Measurements from ENCODE around the gene STXBP5. TPM values are rescaled to one million over a fixed set of nuclear protein-coding genes. Genes with fewer than 3 reads are reported as not detected.

The STXBP5 gene
- total RNA-seq, 2 experiments from 2014 or later, result 21.0 to 22.5 TPM

GRCh38 chr6:147203311-147204059 lies 732 bp upstream of the STXBP5 start:
- peaks cover 43% of the 10 kb centered on the region for H3K4me1 Mint-ChIP-seq (ENCODE audit: low read depth)
- H3K9me3 Mint-ChIP-seq, result no peaks in the 10 kb centered on the region
- CTCF ChIA-PET, result no interaction called here
- ATAC-seq (ENCODE audit: poor library complexity) (peak; percentile 48), DNase-seq (peak; percentile 46 to 93 (median 64))
- H3K27ac ChIP-seq (ENCODE audit: low read depth in 1 of 2, low read length in 2 of 2), result peak overlapping the region; percentile 89 to 94
- no peaks in the 10 kb centered on the region for H3K9me3 ChIP-seq (ENCODE audit: control insufficient read depth in 1 of 2, insufficient read depth in 1 of 2, low read length in 2 of 2)
- TF ChIP-seq, protein P1, sequence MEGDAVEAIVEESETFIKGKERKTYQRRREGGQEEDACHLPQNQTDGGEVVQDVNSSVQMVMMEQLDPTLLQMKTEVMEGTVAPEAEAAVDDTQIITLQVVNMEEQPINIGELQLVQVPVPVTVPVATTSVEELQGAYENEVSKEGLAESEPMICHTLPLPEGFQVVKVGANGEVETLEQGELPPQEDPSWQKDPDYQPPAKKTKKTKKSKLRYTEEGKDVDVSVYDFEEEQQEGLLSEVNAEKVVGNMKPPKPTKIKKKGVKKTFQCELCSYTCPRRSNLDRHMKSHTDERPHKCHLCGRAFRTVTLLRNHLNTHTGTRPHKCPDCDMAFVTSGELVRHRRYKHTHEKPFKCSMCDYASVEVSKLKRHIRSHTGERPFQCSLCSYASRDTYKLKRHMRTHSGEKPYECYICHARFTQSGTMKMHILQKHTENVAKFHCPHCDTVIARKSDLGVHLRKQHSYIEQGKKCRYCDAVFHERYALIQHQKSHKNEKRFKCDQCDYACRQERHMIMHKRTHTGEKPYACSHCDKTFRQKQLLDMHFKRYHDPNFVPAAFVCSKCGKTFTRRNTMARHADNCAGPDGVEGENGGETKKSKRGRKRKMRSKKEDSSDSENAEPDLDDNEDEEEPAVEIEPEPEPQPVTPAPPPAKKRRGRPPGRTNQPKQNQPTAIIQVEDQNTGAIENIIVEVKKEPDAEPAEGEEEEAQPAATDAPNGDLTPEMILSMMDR (IDR thresholded peaks at IDR 0.05), result no peak
- peak overlapping the region; percentile 94 for H3K4me3 Mint-ChIP-seq
- H3K27ac Mint-ChIP-seq, result peak overlapping the region; percentile 95
- H3K36me3 Mint-ChIP-seq (ENCODE audit: low read depth), result peaks cover 19% of the 10 kb centered on the region
- POLR2A ChIA-PET, result interaction anchor here (0.7 to 3.4 kb wide), 16 partner anchors 9 to 1468 kb away, joined by 3 to 19 read pairs (median 4); partner anchors contain the start of gene EPM2A
- no peaks in the 10 kb centered on the region for H3K36me3 ChIP-seq (ENCODE audit: insufficient read depth, low read length)
- H3K27me3 ChIP-seq (ENCODE audit: control insufficient read depth in 1 of 2, insufficient read depth in 2 of 2, low read length in 2 of 2), result no peaks in the 10 kb centered on the region
- H3K4me3 ChIP-seq (ENCODE audit: low read length), result peak overlapping the region; percentile 91
- intact Hi-C loops (cut with DNase I, micrococcal nuclease), result loop anchor here (2.0 to 10.0 kb wide), 5 partner anchors 79 to 1389 kb away; partner anchors contain the start of genes FBXO30 (in 1 of the 2) and SHPRH (in 1 of the 2)
- H3K4me1 ChIP-seq (ENCODE audit: insufficient read depth, low read length), result peaks cover 15% of the 10 kb centered on the region
- H3K27me3 Mint-ChIP-seq, result no peaks in the 10 kb centered on the region

DNA sequence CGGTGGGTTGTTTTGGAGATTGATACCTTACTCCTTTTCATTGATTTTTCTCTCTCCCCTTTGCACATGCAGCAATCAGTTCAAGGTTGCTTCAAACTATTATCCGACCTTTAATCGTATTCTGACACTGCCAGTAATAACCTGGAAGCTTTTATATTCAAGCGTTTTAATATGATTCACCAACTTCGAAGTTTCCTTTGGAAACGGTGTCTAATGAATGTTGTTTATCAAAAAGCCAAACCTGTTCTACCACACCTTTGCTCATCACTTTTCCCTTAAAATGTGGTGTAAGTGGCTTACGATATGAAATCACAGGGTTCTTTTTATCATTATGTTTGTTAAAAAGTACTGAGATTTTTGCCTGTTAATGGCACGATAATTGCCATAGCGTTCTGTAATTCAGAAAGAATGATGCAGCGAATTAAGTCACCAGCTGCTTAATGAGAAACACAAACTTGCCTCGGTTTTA lies 660 bp downstream of the STXBP5 start:
- POLR2A ChIA-PET, result interaction anchor here (0.7 to 3.4 kb wide), 8 partner anchors 8 to 1470 kb away, joined by 3 to 19 read pairs (median 3); no protein-coding TSS in a partner anchor
- Histone ChIP-seq H3K9me3 (ENCODE audit: control insufficient read depth in 1 of 2, insufficient read depth in 1 of 2, low read length in 2 of 2) (no peaks in the 10 kb centered on the region), H3K27me3 (ENCODE audit: control insufficient read depth in 1 of 2, insufficient read depth in 2 of 2, low read length in 2 of 2) (no peaks in the 10 kb centered on the region), H3K27ac (ENCODE audit: low read depth in 1 of 2, low read length in 2 of 2) (peak overlapping the region; percentile 69 to 73), H3K4me3 (ENCODE audit: low read length) (peak overlapping the region; percentile 91), H3K36me3 (ENCODE audit: insufficient read depth, low read length) (no peaks in the 10 kb centered on the region), H3K4me1 (ENCODE audit: insufficient read depth, low read length) (peaks cover 15% of the 10 kb centered on the region)
- ATAC-seq (ENCODE audit: poor library complexity), result no peak
- peak in 2 of 14 experiments; percentile 11 to 14 for DNase-seq
- Mint-ChIP-seq H3K4me1 (ENCODE audit: low read depth) (peaks cover 54% of the 10 kb centered on the region), H3K9me3 (no peaks in the 10 kb centered on the region), H3K27ac (peak overlapping the region; percentile 92), H3K27me3 (no peaks in the 10 kb centered on the region), H3K36me3 (ENCODE audit: low read depth) (peaks cover 23% of the 10 kb centered on the region), H3K4me3 (peak overlapping the region; percentile 94)
- intact Hi-C loops (cut with DNase I, micrococcal nuclease), result loop anchor here (5.0 to 10.0 kb wide), 4 partner anchors 77 to 1390 kb away; partner anchors contain the start of genes FBXO30 (in 1 of the 2) and SHPRH (in 1 of the 2)
- CTCF ChIA-PET, result interaction anchor here (0.6 to 0.7 kb wide), 2 partner anchors 26 to 37 kb away, joined by 3 read pairs; no protein-coding TSS in a partner anchor
- TF ChIP-seq, protein P1 (IDR thresholded peaks at IDR 0.05), result no peak

DNA sequence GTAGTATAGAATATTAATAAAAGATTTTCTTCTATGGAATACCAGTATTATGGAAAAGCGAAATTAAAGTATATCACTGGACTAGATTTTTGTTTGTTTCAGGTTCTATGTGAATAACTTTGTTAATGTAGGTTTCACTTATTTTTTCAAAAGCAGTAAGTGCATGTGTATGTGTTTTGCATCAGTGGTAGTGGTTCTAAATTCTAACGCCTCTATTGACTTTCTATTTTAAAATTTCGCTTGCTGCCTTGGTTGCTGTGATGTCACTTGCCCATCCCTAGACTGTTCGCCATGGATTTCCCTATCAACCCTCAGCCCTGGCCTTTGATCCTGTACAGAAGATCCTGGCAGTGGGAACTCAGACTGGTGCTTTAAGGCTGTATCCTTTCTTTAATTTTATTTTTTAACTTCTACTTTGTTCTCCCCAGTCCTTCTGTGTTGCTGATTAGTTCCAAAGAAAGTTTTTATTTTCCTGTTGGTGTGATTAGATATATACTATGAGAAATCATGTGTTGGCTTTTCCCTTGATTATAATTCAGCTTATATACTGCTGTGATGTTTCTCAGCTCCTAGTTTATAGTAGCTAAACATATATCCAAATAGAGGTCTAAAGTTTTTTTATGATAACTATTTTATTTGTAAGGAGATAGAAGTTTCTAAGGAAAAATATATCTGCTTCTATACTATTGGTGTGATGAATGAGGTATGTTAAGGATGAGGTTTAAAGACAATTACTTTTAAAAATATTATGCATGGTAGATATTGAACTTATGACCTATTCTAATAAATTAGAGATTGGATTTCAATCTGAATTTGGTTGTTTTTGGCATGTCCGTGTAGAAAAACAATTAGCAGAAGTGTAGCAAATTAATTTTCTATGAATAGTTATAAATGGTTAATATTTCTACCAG lies 1.7 kb downstream of the STXBP5 start:
- no peak overlapping the region for H3K27ac ChIP-seq (ENCODE audit: low read depth in 1 of 2, low read length in 2 of 2)
- no peaks in the 10 kb centered on the region for H3K9me3 ChIP-seq (ENCODE audit: control insufficient read depth in 1 of 2, insufficient read depth in 1 of 2, low read length in 2 of 2)
- Mint-ChIP-seq H3K27me3 (no peaks in the 10 kb centered on the region), H3K27ac (peak overlapping the region; percentile 92), H3K9me3 (no peaks in the 10 kb centered on the region), H3K4me3 (peak overlapping the region; percentile 94), H3K36me3 (ENCODE audit: low read depth) (peaks cover 26% of the 10 kb centered on the region), H3K4me1 (ENCODE audit: low read depth) (peaks cover 60% of the 10 kb centered on the region)
- peak in 1 of 14 experiments; percentile 13 for DNase-seq
- peaks cover 15% of the 10 kb centered on the region for H3K4me1 ChIP-seq (ENCODE audit: insufficient read depth, low read length)
- intact Hi-C loops (cut with DNase I, micrococcal nuclease), result loop anchor here (10.0 kb wide), 3 partner anchors 119 to 1391 kb away; partner anchors contain the start of genes FBXO30 (in 1 of the 2) and SHPRH (in 1 of the 2)
- CTCF ChIA-PET, result no interaction called here
- no peak for ATAC-seq (ENCODE audit: poor library complexity)
- POLR2A ChIA-PET, result interaction anchor here (0.6 to 1.8 kb wide), 3 partner anchors 17 to 213 kb away, joined by 3 to 4 read pairs (median 3); no protein-coding TSS in a partner anchor
- H3K4me3 ChIP-seq (ENCODE audit: low read length), result no peak overlapping the region
- H3K36me3 ChIP-seq (ENCODE audit: insufficient read depth, low read length), result no peaks in the 10 kb centered on the region
- TF ChIP-seq, protein P1 (IDR thresholded peaks at IDR 0.05), result no peak
- H3K27me3 ChIP-seq (ENCODE audit: control insufficient read depth in 1 of 2, insufficient read depth in 2 of 2, low read length in 2 of 2), result no peaks in the 10 kb centered on the region
